ENCODE results near the gene LEMD2. TPM values are rescaled to one million over a fixed set of nuclear protein-coding genes. Genes with fewer than 3 reads are reported as not detected.

LEMD2 gene
- total RNA-seq, 1 experiment from 2014 or later: 91.8 TPM

GRCh38 chr6:33770833-33771145, 18.1 kb downstream of the LEMD2 start:
- Mint-ChIP-seq H3K36me3 (ENCODE audit: insufficient read depth in 1 of 3, low read depth in 3 of 3) (peaks cover 9 to 37% (median 35%) of the 10 kb centered on the region in 3 experiments), H3K27me3 (ENCODE audit: low read depth) (peaks cover 10% of the 10 kb centered on the region), H3K4me1 (peaks cover 42 to 43% of the 10 kb centered on the region in 2 experiments), H3K27ac (peak overlapping the region in 2 of 3 experiments; percentile 74 to 89; a peak in 2 of 7 replicates), H3K9me3 (peaks cover 0 to 3% of the 10 kb centered on the region in 2 experiments; a peak in 2 of 5 replicates), H3K4me3 (no peak overlapping the region)
- Histone ChIP-seq H3K4me2 (ENCODE audit: insufficient read depth, insufficient read length, low read length) (no peak overlapping the region), H3K56ac (ENCODE audit: insufficient read length, low read depth, low read length) (no peak overlapping the region), H3K9ac (ENCODE audit: extremely low read depth, insufficient read length, low read length) (no peak overlapping the region), H4K91ac (ENCODE audit: insufficient read length, low read depth, low read length) (no peak overlapping the region), H3K27ac (ENCODE audit: insufficient read length, low read depth, low read length) (no peak overlapping the region), H2BK15ac (ENCODE audit: low read depth, low read length) (no peak overlapping the region), H3T11ph (ENCODE audit: low read length) (no peak overlapping the region), H3K79me2 (ENCODE audit: insufficient read depth, low read length) (no peaks in the 10 kb centered on the region), H3K9me3 (ENCODE audit: control insufficient read depth, low read depth, low read length) (no peaks in the 10 kb centered on the region), H2AFZ (ENCODE audit: low read length) (no peak overlapping the region), H2BK12ac (ENCODE audit: insufficient read length, low read depth, low read length) (no peak overlapping the region), H3K79me1 (ENCODE audit: insufficient read depth, low read depth, low read length, poor library complexity, severe bottlenecking) (no peaks in the 10 kb centered on the region), H3K27me3 (ENCODE audit: insufficient read depth, low read length) (no peaks in the 10 kb centered on the region), H4K20me1 (ENCODE audit: control insufficient read depth, insufficient read depth, insufficient read length) (no peaks in the 10 kb centered on the region), H3K23ac (ENCODE audit: insufficient read length, low read depth, low read length) (no peak overlapping the region), H2AK5ac (ENCODE audit: insufficient read length, low read length) (no peak overlapping the region), H3K18ac (ENCODE audit: insufficient read length, low read depth, low read length) (no peak overlapping the region), H3K4me1 (ENCODE audit: insufficient read depth, low read length) (peaks cover 10% of the 10 kb centered on the region), H2BK20ac (ENCODE audit: low read depth, low read length, poor library complexity, severe bottlenecking) (no peak overlapping the region), H3K14ac (ENCODE audit: insufficient read depth, low read length) (no peak overlapping the region), H4K8ac (replicated peaks; ENCODE audit: insufficient read length, low read depth, low read length) (no peak overlapping the region), H3K4ac (ENCODE audit: low read depth, low read length) (no peak overlapping the region), H2BK5ac (ENCODE audit: insufficient read length, low read length) (no peak overlapping the region), H3K23me2 (ENCODE audit: insufficient read length, low read depth, low read length, poor library complexity, severe bottlenecking) (no peaks in the 10 kb centered on the region), H4K5ac (ENCODE audit: insufficient read length, low read depth, low read length) (no peak overlapping the region), H2BK120ac (ENCODE audit: low read depth, low read length, poor library complexity, severe bottlenecking) (no peak overlapping the region)
- no peak for TF ChIP-seq CTCF (conservative IDR thresholded peaks at IDR 0.05)
- WGBS (ENCODE audit: extremely low coverage, insufficient read length, low lambda C conversion rate): no CpG with 5 or more reads among the region's 3 CpGs
- DNase-seq: no peak
